ENCODE measurements around the gene TTC23L.
"Not testable (repeated sequence)": the region's sequence is repeated elsewhere in the genome, so short reads cannot be mapped to it uniquely, and the experiment has no call there.

GRCh38 chr5:34923256-34923655 is 84.3 kb downstream of the TTC23L start:
- not testable (repeated sequence) for TF ChIP-seq CTCF, POLR2A, EP300 (IDR thresholded peaks at IDR 0.05)
